Ishikawa (cell line): ENCODE measurements around the gene C1QBP.

Experiments
- CEBPB ChIP-seq: IDR thresholded peaks from 2 replicates; pipeline ENCODE4 v1.6.1; 2012
- CREB1 ChIP-seq: IDR thresholded peaks from 2 replicates; pipeline ENCODE4 v1.6.1; 2012; ENCODE audit warnings: low read depth
- EGR1 ChIP-seq: IDR thresholded peaks from 2 replicates; pipeline ENCODE4 v1.6.1; 2012
- EP300 ChIP-seq: IDR thresholded peaks from 2 replicates; pipeline ENCODE4 v1.6.1; 2012; ENCODE audit warnings: borderline replicate concordance
- FOXM1 ChIP-seq: IDR thresholded peaks from 2 replicates; pipeline ENCODE4 v1.6.1; 2012; ENCODE audit warnings: low read depth, borderline replicate concordance
- MAX ChIP-seq: IDR thresholded peaks from 2 replicates; pipeline ENCODE4 v1.6.1; 2012
- NFIC ChIP-seq: IDR thresholded peaks from 2 replicates; pipeline ENCODE4 v1.6.1; 2012
- RAD21 ChIP-seq: IDR thresholded peaks from 2 replicates; pipeline ENCODE4 v1.6.1; 2012; ENCODE audit warnings: low read depth
- REST ChIP-seq: IDR thresholded peaks from 2 replicates; pipeline ENCODE4 v1.6.1; 2012; ENCODE audit warnings: low read depth, mild to moderate bottlenecking
- TAF1 ChIP-seq: IDR thresholded peaks from 2 replicates; pipeline ENCODE4 v1.6.1; 2012; ENCODE audit warnings: low read depth, mild to moderate bottlenecking
- TCF12 ChIP-seq: IDR thresholded peaks from 2 replicates; pipeline ENCODE4 v1.6.1; 2012; ENCODE audit warnings: low read depth
- TEAD4 ChIP-seq: IDR thresholded peaks from 2 replicates; pipeline ENCODE4 v1.6.1; 2012
- USF1 ChIP-seq: IDR thresholded peaks from 2 replicates; pipeline ENCODE4 v1.6.1; 2012
- YY1 ChIP-seq: IDR thresholded peaks from 2 replicates; pipeline ENCODE4 v1.6.1; 2012; ENCODE audit warnings: low read depth
- ZBTB7A ChIP-seq: IDR thresholded peaks from 2 replicates; pipeline ENCODE4 v1.6.1; 2012; ENCODE audit warnings: low read depth

The C1QBP gene

GRCh38 chr17:5481451-5481850, 42.5 kb upstream of the C1QBP start:
- TF ChIP-seq ZBTB7A (no peak), YY1 (no peak), RAD21 (no peak)

- TF ChIP-seq USF1 = no peak
These were observed 42.0 kb upstream of the C1QBP start for GRCh38 chr17:5480962-5481361.

GRCh38 chr17:5478992-5479391, 40.0 kb upstream of the C1QBP start:
- TF ChIP-seq TEAD4 (no peak), CREB1 (no peak), MAX (no peak), ZBTB7A (no peak), TCF12 (no peak), FOXM1 (no peak), EGR1 (no peak), NFIC (no peak), YY1 (no peak), RAD21 (no peak), CEBPB (no peak), USF1 (no peak), EP300 (no peak), TAF1 (no peak), REST (no peak)

- TF ChIP-seq REST = no peak
- no peak for TF ChIP-seq NFIC
- no peak for TF ChIP-seq FOXM1
- TF ChIP-seq EGR1 = no peak
- no peak for TF ChIP-seq MAX
- no peak for TF ChIP-seq TEAD4
- TF ChIP-seq EP300 = no peak
These were observed 35.0 kb upstream of the C1QBP start for GRCh38 chr17:5473906-5474305.

- no peak for TF ChIP-seq CEBPB
- TF ChIP-seq EGR1 = no peak
- TF ChIP-seq RAD21 = no peak
- TF ChIP-seq FOXM1 = no peak
- no peak for TF ChIP-seq MAX
- no peak for TF ChIP-seq CREB1
- TF ChIP-seq NFIC = no peak
- no peak for TF ChIP-seq TEAD4
- TF ChIP-seq EP300 = no peak
- no peak for TF ChIP-seq REST
- TF ChIP-seq TCF12 = no peak
- no peak for TF ChIP-seq USF1
- no peak for TF ChIP-seq ZBTB7A
- TF ChIP-seq YY1 = no peak
- TF ChIP-seq TAF1 = no peak
These were observed 33.6 kb upstream of the C1QBP start for GRCh38 chr17:5472511-5472910.
